ENCODE data around the gene KLHL26. TPM values are rescaled to one million over a fixed set of nuclear protein-coding genes. Genes with fewer than 3 reads are reported as not detected.
A peak's percentile ranks its signal among the peaks of the same experiment; 100 is the strongest.

The KLHL26 gene
- total and polyA plus RNA-seq, 2 of the 13 experiments (the other 11 are each of a cell fraction or from before 2014, with no cell fraction given), result 1.5 to 1.7 TPM

DNA sequence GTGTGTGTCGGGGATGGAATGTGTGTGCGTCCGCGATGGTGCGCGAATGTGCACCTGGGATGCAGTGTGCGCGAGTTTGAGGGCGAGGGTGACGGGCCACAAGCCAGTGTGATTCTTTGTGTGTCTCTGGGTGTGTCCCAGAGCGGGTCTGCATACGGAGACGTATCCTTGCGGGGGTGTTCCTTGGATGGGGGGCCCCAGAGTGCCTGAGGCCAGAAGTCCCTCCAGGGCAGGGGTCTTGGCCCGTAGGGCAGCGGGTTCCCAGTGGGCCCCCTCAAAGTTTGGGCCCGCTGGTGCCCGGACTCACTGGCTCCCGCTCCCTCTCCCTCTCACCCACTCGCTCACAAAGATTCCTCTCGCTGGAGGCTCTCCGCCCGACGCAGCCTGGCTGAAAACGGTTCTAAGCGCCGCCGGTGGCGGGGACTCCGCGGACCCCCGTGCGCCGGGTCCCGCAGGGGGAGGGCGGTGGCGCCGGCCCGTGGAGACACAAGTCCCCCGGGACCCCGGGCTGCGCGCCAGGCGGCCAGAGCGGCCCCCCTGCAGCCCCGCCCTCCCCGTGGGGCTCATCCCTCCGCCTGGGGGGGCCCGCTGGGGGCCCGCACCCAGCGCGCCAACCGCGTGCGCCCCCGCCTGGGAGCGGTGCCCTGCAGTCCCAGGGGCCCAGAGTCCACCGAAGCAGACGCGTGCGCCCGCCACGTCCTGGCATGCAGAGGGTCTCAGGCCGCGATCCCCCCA lies 31.1 kb upstream of the KLHL26 start (continued):
- TF ChIP-seq, protein P1, sequence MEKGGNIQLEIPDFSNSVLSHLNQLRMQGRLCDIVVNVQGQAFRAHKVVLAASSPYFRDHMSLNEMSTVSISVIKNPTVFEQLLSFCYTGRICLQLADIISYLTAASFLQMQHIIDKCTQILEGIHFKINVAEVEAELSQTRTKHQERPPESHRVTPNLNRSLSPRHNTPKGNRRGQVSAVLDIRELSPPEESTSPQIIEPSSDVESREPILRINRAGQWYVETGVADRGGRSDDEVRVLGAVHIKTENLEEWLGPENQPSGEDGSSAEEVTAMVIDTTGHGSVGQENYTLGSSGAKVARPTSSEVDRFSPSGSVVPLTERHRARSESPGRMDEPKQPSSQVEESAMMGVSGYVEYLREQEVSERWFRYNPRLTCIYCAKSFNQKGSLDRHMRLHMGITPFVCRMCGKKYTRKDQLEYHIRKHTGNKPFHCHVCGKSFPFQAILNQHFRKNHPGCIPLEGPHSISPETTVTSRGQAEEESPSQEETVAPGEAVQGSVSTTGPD (CRISPR knock-in tag; IDR thresholded peaks at IDR 0.05), result no peak
- TF ChIP-seq PAX8 (CRISPR knock-in tag; IDR thresholded peaks at IDR 0.05; ENCODE audit: borderline replicate concordance) (no peak), IRF2 (CRISPR knock-in tag; IDR thresholded peaks at IDR 0.05) (peak; percentile 23; the same call in 1 of the 2 replicates), ONECUT2 (CRISPR knock-in tag; IDR thresholded peaks at IDR 0.05) (no peak), TCF12 (IDR thresholded peaks at IDR 0.05) (no peak), TCF12 (CRISPR knock-in tag; IDR thresholded peaks at IDR 0.05) (no peak), ZNF235 (CRISPR knock-in tag; IDR thresholded peaks at IDR 0.05; ENCODE audit: borderline replicate concordance) (no peak), SALL1 (CRISPR knock-in tag; IDR thresholded peaks at IDR 0.05) (no peak), ZNF101 (CRISPR knock-in tag; IDR thresholded peaks at IDR 0.05; ENCODE audit: borderline replicate concordance, low read depth) (no peak), DNMT3B (CRISPR knock-in tag; conservative IDR thresholded peaks at IDR 0.05) (no peak), PHF8 (CRISPR knock-in tag; IDR thresholded peaks at IDR 0.05) (peak; percentile 65), ZNF570 (CRISPR knock-in tag; IDR thresholded peaks at IDR 0.05; ENCODE audit: borderline replicate concordance) (no peak), SIX4 (CRISPR knock-in tag; IDR thresholded peaks at IDR 0.05) (no peak), MAZ (IDR thresholded peaks at IDR 0.05; ENCODE audit: borderline replicate concordance, low read depth, low read length) (0 out of 2 replicates have a peak, but pooled peaks have one; percentile 14), MAZ (CRISPR knock-in tag; IDR thresholded peaks at IDR 0.05; ENCODE audit: low read depth) (peak; percentile 43; the same call in 1 of the 2 replicates), ZNF234 (CRISPR knock-in tag; conservative IDR thresholded peaks at IDR 0.05) (no peak)
- TF ChIP-seq, protein P2, sequence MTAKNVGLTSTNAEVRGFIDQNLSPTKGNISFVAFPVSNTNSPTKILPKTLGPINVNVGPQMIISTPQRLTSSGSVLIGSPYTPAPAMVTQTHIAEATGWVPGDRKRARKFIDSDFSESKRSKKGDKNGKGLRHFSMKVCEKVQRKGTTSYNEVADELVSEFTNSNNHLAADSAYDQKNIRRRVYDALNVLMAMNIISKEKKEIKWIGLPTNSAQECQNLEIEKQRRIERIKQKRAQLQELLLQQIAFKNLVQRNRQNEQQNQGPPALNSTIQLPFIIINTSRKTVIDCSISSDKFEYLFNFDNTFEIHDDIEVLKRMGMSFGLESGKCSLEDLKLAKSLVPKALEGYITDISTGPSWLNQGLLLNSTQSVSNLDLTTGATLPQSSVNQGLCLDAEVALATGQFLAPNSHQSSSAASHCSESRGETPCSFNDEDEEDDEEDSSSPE (CRISPR knock-in tag; IDR thresholded peaks at IDR 0.05), result 0 out of 2 replicates have a peak, but pooled peaks have one; percentile 17
- TF ChIP-seq, protein P3, sequence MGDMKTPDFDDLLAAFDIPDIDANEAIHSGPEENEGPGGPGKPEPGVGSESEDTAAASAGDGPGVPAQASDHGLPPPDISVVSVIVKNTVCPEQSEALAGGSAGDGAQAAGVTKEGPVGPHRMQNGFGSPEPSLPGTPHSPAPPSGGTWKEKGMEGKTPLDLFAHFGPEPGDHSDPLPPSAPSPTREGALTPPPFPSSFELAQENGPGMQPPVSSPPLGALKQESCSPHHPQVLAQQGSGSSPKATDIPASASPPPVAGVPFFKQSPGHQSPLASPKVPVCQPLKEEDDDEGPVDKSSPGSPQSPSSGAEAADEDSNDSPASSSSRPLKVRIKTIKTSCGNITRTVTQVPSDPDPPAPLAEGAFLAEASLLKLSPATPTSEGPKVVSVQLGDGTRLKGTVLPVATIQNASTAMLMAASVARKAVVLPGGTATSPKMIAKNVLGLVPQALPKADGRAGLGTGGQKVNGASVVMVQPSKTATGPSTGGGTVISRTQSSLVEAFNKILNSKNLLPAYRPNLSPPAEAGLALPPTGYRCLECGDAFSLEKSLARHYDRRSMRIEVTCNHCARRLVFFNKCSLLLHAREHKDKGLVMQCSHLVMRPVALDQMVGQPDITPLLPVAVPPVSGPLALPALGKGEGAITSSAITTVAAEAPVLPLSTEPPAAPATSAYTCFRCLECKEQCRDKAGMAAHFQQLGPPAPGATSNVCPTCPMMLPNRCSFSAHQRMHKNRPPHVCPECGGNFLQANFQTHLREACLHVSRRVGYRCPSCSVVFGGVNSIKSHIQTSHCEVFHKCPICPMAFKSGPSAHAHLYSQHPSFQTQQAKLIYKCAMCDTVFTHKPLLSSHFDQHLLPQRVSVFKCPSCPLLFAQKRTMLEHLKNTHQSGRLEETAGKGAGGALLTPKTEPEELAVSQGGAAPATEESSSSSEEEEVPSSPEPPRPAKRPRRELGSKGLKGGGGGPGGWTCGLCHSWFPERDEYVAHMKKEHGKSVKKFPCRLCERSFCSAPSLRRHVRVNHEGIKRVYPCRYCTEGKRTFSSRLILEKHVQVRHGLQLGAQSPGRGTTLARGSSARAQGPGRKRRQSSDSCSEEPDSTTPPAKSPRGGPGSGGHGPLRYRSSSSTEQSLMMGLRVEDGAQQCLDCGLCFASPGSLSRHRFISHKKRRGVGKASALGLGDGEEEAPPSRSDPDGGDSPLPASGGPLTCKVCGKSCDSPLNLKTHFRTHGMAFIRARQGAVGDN (CRISPR knock-in tag; IDR thresholded peaks at IDR 0.05), result peak; percentile 70
- TF ChIP-seq, protein P4, sequence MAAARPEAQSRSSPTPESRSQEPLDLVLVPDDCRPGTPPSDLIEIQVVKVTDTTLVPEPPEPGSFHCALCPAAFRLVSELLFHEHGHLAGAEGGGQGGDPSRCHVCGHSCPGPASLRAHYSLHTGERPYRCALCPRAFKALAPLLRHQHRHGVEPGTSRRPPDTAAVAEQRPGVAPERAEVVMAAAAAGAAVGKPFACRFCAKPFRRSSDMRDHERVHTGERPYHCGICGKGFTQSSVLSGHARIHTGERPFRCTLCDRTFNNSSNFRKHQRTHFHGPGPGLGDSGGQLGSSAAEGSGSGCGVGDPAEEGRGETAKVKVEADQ (CRISPR knock-in tag; IDR thresholded peaks at IDR 0.05; ENCODE audit: borderline replicate concordance), result peak; percentile 57; the same call in 1 of the 2 replicates
- TF ChIP-seq, protein P5, sequence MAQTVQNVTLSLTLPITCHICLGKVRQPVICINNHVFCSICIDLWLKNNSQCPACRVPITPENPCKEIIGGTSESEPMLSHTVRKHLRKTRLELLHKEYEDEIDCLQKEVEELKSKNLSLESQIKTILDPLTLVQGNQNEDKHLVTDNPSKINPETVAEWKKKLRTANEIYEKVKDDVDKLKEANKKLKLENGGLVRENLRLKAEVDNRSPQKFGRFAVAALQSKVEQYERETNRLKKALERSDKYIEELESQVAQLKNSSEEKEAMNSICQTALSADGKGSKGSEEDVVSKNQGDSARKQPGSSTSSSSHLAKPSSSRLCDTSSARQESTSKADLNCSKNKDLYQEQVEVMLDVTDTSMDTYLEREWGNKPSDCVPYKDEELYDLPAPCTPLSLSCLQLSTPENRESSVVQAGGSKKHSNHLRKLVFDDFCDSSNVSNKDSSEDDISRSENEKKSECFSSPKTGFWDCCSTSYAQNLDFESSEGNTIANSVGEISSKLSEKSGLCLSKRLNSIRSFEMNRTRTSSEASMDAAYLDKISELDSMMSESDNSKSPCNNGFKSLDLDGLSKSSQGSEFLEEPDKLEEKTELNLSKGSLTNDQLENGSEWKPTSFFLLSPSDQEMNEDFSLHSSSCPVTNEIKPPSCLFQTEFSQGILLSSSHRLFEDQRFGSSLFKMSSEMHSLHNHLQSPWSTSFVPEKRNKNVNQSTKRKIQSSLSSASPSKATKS (CRISPR knock-in tag; IDR thresholded peaks at IDR 0.05), result no peak
